Epithelial cell of esophagus (primary cell): ENCODE results near the gene CNPY2.

Experiments used
- DNase-seq: peaks from one replicate; pipeline ENCODE4 v3.0.0; 2010; ENCODE audit warnings: low read depth
- H3K4me3 ChIP-seq: 2 replicates; pipeline ENCODE4 v1.5.1; 2011; ENCODE audit warnings: mild to moderate bottlenecking, low read length, control low read depth
- TF ChIP-seq, protein P1 (sequence below): IDR thresholded peaks from 2 replicates; pipeline ENCODE4 v1.5.1; 2011; ENCODE audit warnings: low read depth, mild to moderate bottlenecking, low read length, control low read depth, inconsistent platforms; ENCODE audit not compliant: insufficient read depth; ENCODE audit errors: missing control alignments

CNPY2 gene

DNA sequence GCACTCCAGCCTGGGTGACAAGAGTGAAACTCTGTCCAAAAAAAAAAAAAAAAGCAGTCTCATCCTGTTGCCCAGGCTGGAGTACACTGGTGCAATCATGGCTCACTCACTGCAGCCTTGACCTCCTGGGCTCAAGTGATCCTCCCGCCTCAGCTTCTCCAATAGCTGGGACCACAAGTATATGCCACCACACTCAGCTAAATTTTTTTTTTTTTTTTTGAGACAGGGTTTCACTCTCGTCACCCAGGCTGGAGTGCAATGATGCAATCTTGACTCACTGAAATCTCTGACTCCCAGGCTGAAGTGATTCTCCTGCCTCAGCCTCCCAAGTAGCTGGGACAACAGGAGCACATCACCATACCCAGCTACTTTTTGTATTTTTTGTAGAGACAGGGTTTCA, 5.2 kb upstream of the CNPY2 start:
- TF ChIP-seq, protein P1, sequence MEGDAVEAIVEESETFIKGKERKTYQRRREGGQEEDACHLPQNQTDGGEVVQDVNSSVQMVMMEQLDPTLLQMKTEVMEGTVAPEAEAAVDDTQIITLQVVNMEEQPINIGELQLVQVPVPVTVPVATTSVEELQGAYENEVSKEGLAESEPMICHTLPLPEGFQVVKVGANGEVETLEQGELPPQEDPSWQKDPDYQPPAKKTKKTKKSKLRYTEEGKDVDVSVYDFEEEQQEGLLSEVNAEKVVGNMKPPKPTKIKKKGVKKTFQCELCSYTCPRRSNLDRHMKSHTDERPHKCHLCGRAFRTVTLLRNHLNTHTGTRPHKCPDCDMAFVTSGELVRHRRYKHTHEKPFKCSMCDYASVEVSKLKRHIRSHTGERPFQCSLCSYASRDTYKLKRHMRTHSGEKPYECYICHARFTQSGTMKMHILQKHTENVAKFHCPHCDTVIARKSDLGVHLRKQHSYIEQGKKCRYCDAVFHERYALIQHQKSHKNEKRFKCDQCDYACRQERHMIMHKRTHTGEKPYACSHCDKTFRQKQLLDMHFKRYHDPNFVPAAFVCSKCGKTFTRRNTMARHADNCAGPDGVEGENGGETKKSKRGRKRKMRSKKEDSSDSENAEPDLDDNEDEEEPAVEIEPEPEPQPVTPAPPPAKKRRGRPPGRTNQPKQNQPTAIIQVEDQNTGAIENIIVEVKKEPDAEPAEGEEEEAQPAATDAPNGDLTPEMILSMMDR, result no peak
- peak; percentile 49 for DNase-seq

DNA sequence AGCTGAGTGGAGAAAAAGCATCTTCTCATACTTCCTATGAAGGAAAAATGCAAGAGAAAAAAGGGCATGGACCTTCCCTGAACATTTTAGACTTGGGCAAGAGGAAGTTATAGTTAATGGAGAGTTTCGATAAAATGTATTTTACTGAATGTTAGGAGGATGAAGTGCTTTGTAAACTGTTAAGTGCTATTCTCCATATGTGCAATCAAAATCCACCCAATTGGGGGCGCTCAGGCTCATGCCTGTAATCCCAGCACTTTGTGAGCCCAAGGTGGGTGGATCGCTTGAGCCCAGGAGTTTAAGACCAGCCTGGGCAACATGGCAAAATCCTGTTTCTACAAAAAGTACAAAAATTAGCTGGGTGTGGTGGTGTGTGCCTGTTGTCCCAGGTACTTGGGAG, 1.9 kb upstream of the CNPY2 start:
- H3K4me3 ChIP-seq, result no peak overlapping the region
- DNase-seq, result no peak
- TF ChIP-seq, protein P1, result no peak

More for the DNA sequence above, 5.2 kb upstream of the CNPY2 start:
- H3K4me3 ChIP-seq, result no peak overlapping the region

GRCh38 chr12:56315249-56315621, 553 bp downstream of the CNPY2 start:
- peak overlapping the region; percentile 94 for H3K4me3 ChIP-seq
- DNase-seq, result peak; percentile 22
- TF ChIP-seq, protein P1, result no peak

DNA sequence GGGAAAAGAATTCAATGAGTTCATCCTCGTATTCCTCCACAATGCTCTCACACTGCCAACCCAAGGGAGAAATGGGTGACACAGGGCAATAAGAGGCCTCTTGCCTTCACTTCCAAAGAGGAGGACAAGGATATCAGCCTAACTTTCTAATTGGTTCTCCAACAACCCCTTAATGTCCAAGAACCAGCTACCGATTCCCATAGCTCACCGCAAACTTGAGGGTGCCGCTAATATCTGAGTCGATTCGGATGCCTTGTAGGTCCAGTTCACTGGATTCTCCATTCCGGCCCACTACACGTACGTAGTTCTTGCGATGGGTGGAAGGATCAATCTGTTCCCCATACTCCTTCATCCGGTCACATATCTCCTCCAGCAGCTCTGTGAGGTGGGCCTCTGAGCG, 4.8 kb downstream of the CNPY2 start:
- H3K4me3 ChIP-seq, result no peak overlapping the region
- TF ChIP-seq, protein P1, result no peak
- DNase-seq, result no peak

DNA sequence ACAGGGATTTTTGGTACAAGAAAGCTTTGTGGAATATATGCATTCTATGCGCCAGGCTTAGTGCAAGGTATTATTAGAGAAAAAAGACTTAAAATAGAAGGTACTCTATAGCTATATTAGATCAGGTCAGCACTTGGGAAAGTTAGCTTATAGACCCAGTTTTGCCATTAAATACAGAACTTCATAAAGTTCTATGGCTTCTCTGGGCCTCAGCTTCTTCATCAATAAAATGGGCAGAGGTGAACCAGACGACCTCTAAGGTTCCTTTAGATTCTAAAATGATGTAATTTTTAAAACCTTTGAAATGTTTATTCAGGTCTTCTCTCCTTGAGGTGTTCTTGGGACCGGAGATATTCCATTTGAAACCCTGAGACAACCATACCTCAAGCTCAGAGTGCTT, 7.1 kb downstream of the CNPY2 start:
- H3K4me3 ChIP-seq, result no peak overlapping the region
- DNase-seq, result no peak
- TF ChIP-seq, protein P1, result no peak

- TF ChIP-seq, protein P1, result no peak
- H3K4me3 ChIP-seq, result no peak overlapping the region
- DNase-seq, result peak; percentile 73
Observed at GRCh38 chr12:56307221-56307965, 8.4 kb downstream of the CNPY2 start.
